H9 (cell line): ENCODE data around the gene OR4C6. TPM values are rescaled to one million over a fixed set of nuclear protein-coding genes. Genes with fewer than 3 reads are reported as not detected.

Source experiments
- DNase-seq: peaks from one replicate; pipeline ENCODE4 v3.0.0-alpha.2; 2017
- H2AFZ ChIP-seq: one replicate; pipeline ENCODE4 v1.6.1; 2013; ENCODE audit warnings: mild to moderate bottlenecking, low read length, control low read depth, moderate library complexity
- H2AK5ac ChIP-seq: 2 replicates; pipeline ENCODE4 v1.6.1; 2013; ENCODE audit warnings: low read length, control low read depth, mixed read lengths; ENCODE audit not compliant: insufficient read length
- H2BK120ac ChIP-seq: one replicate; pipeline ENCODE4 v1.6.1; 2013; ENCODE audit warnings: low read depth, mild to moderate bottlenecking, low read length, control low read depth, inconsistent platforms; ENCODE audit not compliant: poor library complexity, severe bottlenecking
- H2BK12ac ChIP-seq: 2 replicates; pipeline ENCODE4 v1.6.1; 2013; ENCODE audit warnings: low read length, control low read depth, mixed read lengths, low read depth; ENCODE audit not compliant: insufficient read length
- H2BK15ac ChIP-seq: 2 replicates; pipeline ENCODE4 v1.6.1; 2013; ENCODE audit warnings: low read depth, low read length, control low read depth
- H2BK20ac ChIP-seq: one replicate; pipeline ENCODE4 v1.6.1; 2013; ENCODE audit warnings: low read depth, mild to moderate bottlenecking, low read length, control low read depth, inconsistent platforms; ENCODE audit not compliant: poor library complexity, severe bottlenecking
- H2BK5ac ChIP-seq: 2 replicates; pipeline ENCODE4 v1.6.1; 2013; ENCODE audit warnings: low read length, control low read depth, mixed read lengths; ENCODE audit not compliant: insufficient read length
- H3K14ac ChIP-seq: 2 replicates; pipeline ENCODE4 v1.6.1; 2013; ENCODE audit warnings: low read length, control low read depth; ENCODE audit not compliant: insufficient read depth
- H3K18ac ChIP-seq: 2 replicates; pipeline ENCODE4 v1.6.1; 2013; ENCODE audit warnings: low read depth, mild to moderate bottlenecking, mixed read lengths, low read length, control low read depth; ENCODE audit not compliant: insufficient read length
- H3K23ac ChIP-seq: 2 replicates; pipeline ENCODE4 v1.6.1; 2013; ENCODE audit warnings: low read length, control low read depth, mixed read lengths, low read depth; ENCODE audit not compliant: insufficient read length
- H3K23me2 ChIP-seq: 2 replicates; pipeline ENCODE4 v1.6.1; 2013; ENCODE audit warnings: low read depth, mild to moderate bottlenecking, mixed read lengths, low read length, control low read depth; ENCODE audit not compliant: insufficient read length, poor library complexity, severe bottlenecking
- H3K27ac ChIP-seq: 2 replicates; pipeline ENCODE4 v1.5.1; 2013; ENCODE audit warnings: low read length, control low read depth, mixed read lengths, low read depth; ENCODE audit not compliant: insufficient read length
- H3K27me3 ChIP-seq: 2 replicates; pipeline ENCODE4 v1.6.1; 2013; ENCODE audit warnings: low read length, control low read depth, inconsistent platforms; ENCODE audit not compliant: insufficient read depth
- H3K4ac ChIP-seq: 2 replicates; pipeline ENCODE4 v1.6.1; 2013; ENCODE audit warnings: low read depth, mild to moderate bottlenecking, control low read depth, inconsistent platforms, low read length, moderate library complexity
- H3K4me1 ChIP-seq: 2 replicates; pipeline ENCODE4 v1.6.1; 2013; ENCODE audit warnings: low read length, control low read depth, inconsistent platforms; ENCODE audit not compliant: insufficient read depth
- H3K4me2 ChIP-seq: 2 replicates; pipeline ENCODE4 v1.6.1; 2013; ENCODE audit warnings: low read length, control low read depth, mixed read lengths; ENCODE audit not compliant: insufficient read length, insufficient read depth
- H3K56ac ChIP-seq: 2 replicates; pipeline ENCODE4 v1.6.1; 2013; ENCODE audit warnings: low read depth, mild to moderate bottlenecking, mixed read lengths, low read length, control low read depth; ENCODE audit not compliant: insufficient read length
- H3K79me1 ChIP-seq: 2 replicates; pipeline ENCODE4 v1.6.1; 2013; ENCODE audit warnings: low read depth, mild to moderate bottlenecking, moderate library complexity, low read length, control low read depth, inconsistent platforms; ENCODE audit not compliant: insufficient read depth, poor library complexity, severe bottlenecking
- H3K79me2 ChIP-seq: 2 replicates; pipeline ENCODE4 v1.6.1; 2013; ENCODE audit warnings: low read length, control low read depth, inconsistent platforms; ENCODE audit not compliant: insufficient read depth
- H3K9ac ChIP-seq: 2 replicates; pipeline ENCODE4 v1.6.1; 2013; ENCODE audit warnings: low read length, control low read depth, mixed read lengths; ENCODE audit not compliant: insufficient read length; ENCODE audit errors: extremely low read depth
- H3K9me3 ChIP-seq: one replicate; pipeline ENCODE4 v1.6.1; 2013; ENCODE audit warnings: low read depth, low read length, inconsistent platforms; ENCODE audit not compliant: control insufficient read depth
- H3T11ph ChIP-seq: one replicate; pipeline ENCODE4 v1.6.1; 2013; ENCODE audit warnings: mild to moderate bottlenecking, low read length, control low read depth, inconsistent platforms
- H4K20me1 ChIP-seq: one replicate; pipeline ENCODE4 v1.6.1; 2013; ENCODE audit not compliant: control insufficient read depth, insufficient read length, insufficient read depth
- H4K5ac ChIP-seq: 2 replicates; pipeline ENCODE4 v1.6.1; 2013; ENCODE audit warnings: low read depth, mild to moderate bottlenecking, mixed read lengths, low read length, control low read depth; ENCODE audit not compliant: insufficient read length
- H4K8ac ChIP-seq: replicated peaks from 2 replicates; pipeline ENCODE4 v1.6.1; 2013; ENCODE audit warnings: low read length, control low read depth, mixed read lengths, low read depth; ENCODE audit not compliant: insufficient read length
- H4K91ac ChIP-seq: 2 replicates; pipeline ENCODE4 v1.6.1; 2013; ENCODE audit warnings: low read depth, mild to moderate bottlenecking, moderate library complexity, mixed read lengths, low read length, control low read depth; ENCODE audit not compliant: insufficient read length
- H3K27ac Mint-ChIP-seq, 3 experiments: 2 replicates in 2 of 3; 3 replicates in 1 of 3; pipeline ENCODE4 v1.8.0; 2020 to 2021; ENCODE audit warnings: mixed read lengths in 3 of 3, mild to moderate bottlenecking in 1 of 3, moderate library complexity in 1 of 3
- H3K27me3 Mint-ChIP-seq: 2 replicates; pipeline ENCODE4 v1.8.0; 2021; ENCODE audit warnings: low read depth, mild to moderate bottlenecking, moderate library complexity, mixed read lengths
- H3K36me3 Mint-ChIP-seq, 3 experiments: 2 replicates in 2 of 3; 3 replicates in 1 of 3; pipeline ENCODE4 v1.8.0; 2020 to 2021; ENCODE audit warnings: low read depth in 3 of 3, mixed read lengths in 3 of 3; ENCODE audit not compliant: insufficient read depth in 1 of 3
- H3K4me1 Mint-ChIP-seq, 2 experiments: 2 replicates each; pipeline ENCODE4 v1.8.0; 2020; ENCODE audit warnings: mixed read lengths in 2 of 2
- H3K4me3 Mint-ChIP-seq, 2 experiments: 2 replicates in 1 of 2; 3 replicates in 1 of 2; pipeline ENCODE4 v1.8.0; 2020 to 2021; ENCODE audit warnings: mild to moderate bottlenecking in 2 of 2, mixed read lengths in 2 of 2, moderate library complexity in 1 of 2
- H3K9me3 Mint-ChIP-seq, 2 experiments: 2 replicates in 1 of 2; 3 replicates in 1 of 2; pipeline ENCODE4 v1.8.0; 2020; ENCODE audit warnings: mild to moderate bottlenecking in 2 of 2, mixed read lengths in 2 of 2, moderate library complexity in 1 of 2
- CTCF ChIP-seq: fragments of 200-600 bp; sonication (generic); conservative IDR thresholded peaks from 3 replicates; pipeline ENCODE4 v1.8.0; 2021; ENCODE audit warnings: antibody characterized with exemption, mild to moderate bottlenecking
- WGBS: extraction: QIAGEN DNeasy Blood & Tissue Kit; methylation state at CpG from one replicate; pipeline ENCODE4 v1.1.7; 2013; ENCODE audit warnings: missing lambda C conversion rate, low lambda C conversion rate, mixed read lengths; ENCODE audit not compliant: insufficient read length; ENCODE audit errors: extremely low coverage; 5-methylcytosine and 5-hydroxymethylcytosine counted together
- total RNA-seq: library from RNA; stranded (reverse); gene quantifications from 2 replicates; pipeline ENCODE4 v1.2.1, GENCODE V29; 2021

OR4C6 gene
- total RNA-seq, 1 experiment from 2014 or later = not detected

GRCh38 chr11:55634813-55635212 lies 27.2 kb upstream of the OR4C6 start, which contains the start of gene OR4P4:
Gene OR4P4 (plus strand): TSS chr11:55635113.
- DNase-seq = no peak
- no peak within 1 kb of the TSS for H3K4ac ChIP-seq
- Mint-ChIP-seq H3K9me3 (peaks cover 53 to 58% of the 10 kb centered on the region in 2 experiments), H3K4me3 (no peak within 1 kb of the TSS), H3K4me1 (no peaks in the 10 kb centered on the region), H3K27ac (no peak within 1 kb of the TSS), H3K36me3 (peaks cover 0 to 2% (median 0%) of the 10 kb centered on the region in 3 experiments; a peak in 1 of 7 replicates), H3K27me3 (no peaks in the 10 kb centered on the region; the same call in 1 of the 2 replicates)
- H3K23me2 ChIP-seq = no peaks in the 10 kb centered on the region
- no peak within 1 kb of the TSS for H3K4me2 ChIP-seq
- H3K9ac ChIP-seq = no peak within 1 kb of the TSS
- no peak within 1 kb of the TSS for H2BK5ac ChIP-seq
- H2AK5ac ChIP-seq = no peak within 1 kb of the TSS
- H2BK12ac ChIP-seq = no peak within 1 kb of the TSS
- WGBS = no CpG with 5 or more reads among the region's 3 CpGs
- no peak within 1 kb of the TSS for H3K23ac ChIP-seq
- no peak within 1 kb of the TSS for H3K14ac ChIP-seq
- no peaks in the 10 kb centered on the region for H3K79me1 ChIP-seq
- H3K56ac ChIP-seq = no peak within 1 kb of the TSS
- no peak for TF ChIP-seq CTCF
- H3K4me1 ChIP-seq = no peaks in the 10 kb centered on the region
- H3K9me3 ChIP-seq = peaks cover 10% of the 10 kb centered on the region
- H4K8ac ChIP-seq = no peak within 1 kb of the TSS
- no peak within 1 kb of the TSS for H4K5ac ChIP-seq
- no peak within 1 kb of the TSS for H4K91ac ChIP-seq
- no peaks in the 10 kb centered on the region for H3K79me2 ChIP-seq
- no peak within 1 kb of the TSS for H3K27ac ChIP-seq
- no peaks in the 10 kb centered on the region for H4K20me1 ChIP-seq
- no peak within 1 kb of the TSS for H3T11ph ChIP-seq
- no peaks in the 10 kb centered on the region for H3K27me3 ChIP-seq
- no peak within 1 kb of the TSS for H3K18ac ChIP-seq
- no peak within 1 kb of the TSS for H2BK120ac ChIP-seq
- H2BK20ac ChIP-seq = no peak within 1 kb of the TSS
- no peak within 1 kb of the TSS for H2BK15ac ChIP-seq
- no peak within 1 kb of the TSS for H2AFZ ChIP-seq
